Progenitor cell of endocrine pancreas (in vitro differentiated cells): ENCODE measurements around the gene BLM. TPM values are rescaled to one million over a fixed set of nuclear protein-coding genes. Genes with fewer than 3 reads are reported as not detected.
"Not testable (repeated sequence)": the region's sequence is repeated elsewhere in the genome, so short reads cannot be mapped to it uniquely, and the experiment has no call there.

ENCODE experiments used
- DNase-seq: peaks from one replicate; pipeline ENCODE4 v3.0.0; 2021; ENCODE audit warnings: low spot score; ENCODE audit not compliant: unreplicated experiment
- H3K27ac Mint-ChIP-seq: 2 replicates; pipeline ENCODE4 v1.8.0; 2021; ENCODE audit warnings: mild to moderate bottlenecking, moderate library complexity, mixed read lengths
- H3K27me3 Mint-ChIP-seq: 2 replicates; pipeline ENCODE4 v1.8.0; 2021; ENCODE audit warnings: mixed read lengths
- H3K36me3 Mint-ChIP-seq: 2 replicates; pipeline ENCODE4 v1.8.0; 2022; ENCODE audit warnings: mixed read lengths; ENCODE audit not compliant: insufficient read depth
- H3K4me1 Mint-ChIP-seq: 2 replicates; pipeline ENCODE4 v1.8.0; 2021; ENCODE audit warnings: low read depth, mixed read lengths
- H3K4me3 Mint-ChIP-seq: 2 replicates; pipeline ENCODE4 v1.8.0; 2021; ENCODE audit warnings: low read depth, mild to moderate bottlenecking, moderate library complexity, mixed read lengths
- H3K9me3 Mint-ChIP-seq: 2 replicates; pipeline ENCODE4 v1.8.0; 2021; ENCODE audit warnings: low read depth, mixed read lengths
- total RNA-seq: library from RNA; stranded (reverse); gene quantifications from 2 replicates; pipeline ENCODE4 v1.2.1, GENCODE V29; 2021
- TF ChIP-seq, protein P1 (sequence below): fragments of 200-600 bp; sonication (generic); IDR thresholded peaks from one replicate; pipeline ENCODE4 v1.5.0; 2021; ENCODE audit warnings: antibody characterized with exemption, mild to moderate bottlenecking; ENCODE audit not compliant: unreplicated experiment

The BLM gene
- total RNA-seq, 1 donor from 2014 or later: 19.6 TPM

DNA sequence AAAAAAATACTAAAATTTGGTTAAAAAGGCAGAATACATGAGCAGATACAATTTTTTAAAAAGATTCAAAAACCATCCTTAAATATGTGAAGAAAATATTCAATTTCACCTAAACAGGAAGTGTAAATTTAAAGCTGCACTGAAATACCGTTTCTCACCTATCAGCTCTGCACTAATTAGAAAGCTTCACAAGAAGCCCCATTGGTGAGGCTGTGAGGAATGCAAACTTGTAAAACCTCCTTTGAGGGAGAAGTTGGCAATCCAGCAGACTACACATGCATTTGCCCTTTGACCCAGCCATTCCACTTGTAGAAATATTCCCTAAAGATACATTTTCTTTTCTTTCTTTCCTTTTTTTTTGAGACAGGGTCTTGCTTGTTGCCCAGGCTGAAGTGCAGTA lies 18.8 kb downstream of the BLM start:
- no peak overlapping the region for H3K27ac Mint-ChIP-seq
- H3K36me3 Mint-ChIP-seq: peaks cover 6% of the 10 kb centered on the region
- H3K4me3 Mint-ChIP-seq: no peak overlapping the region
- peaks cover 5% of the 10 kb centered on the region for H3K9me3 Mint-ChIP-seq
- H3K4me1 Mint-ChIP-seq: no peaks in the 10 kb centered on the region
- no peak for DNase-seq
- H3K27me3 Mint-ChIP-seq: no peaks in the 10 kb centered on the region
- TF ChIP-seq, protein P1, sequence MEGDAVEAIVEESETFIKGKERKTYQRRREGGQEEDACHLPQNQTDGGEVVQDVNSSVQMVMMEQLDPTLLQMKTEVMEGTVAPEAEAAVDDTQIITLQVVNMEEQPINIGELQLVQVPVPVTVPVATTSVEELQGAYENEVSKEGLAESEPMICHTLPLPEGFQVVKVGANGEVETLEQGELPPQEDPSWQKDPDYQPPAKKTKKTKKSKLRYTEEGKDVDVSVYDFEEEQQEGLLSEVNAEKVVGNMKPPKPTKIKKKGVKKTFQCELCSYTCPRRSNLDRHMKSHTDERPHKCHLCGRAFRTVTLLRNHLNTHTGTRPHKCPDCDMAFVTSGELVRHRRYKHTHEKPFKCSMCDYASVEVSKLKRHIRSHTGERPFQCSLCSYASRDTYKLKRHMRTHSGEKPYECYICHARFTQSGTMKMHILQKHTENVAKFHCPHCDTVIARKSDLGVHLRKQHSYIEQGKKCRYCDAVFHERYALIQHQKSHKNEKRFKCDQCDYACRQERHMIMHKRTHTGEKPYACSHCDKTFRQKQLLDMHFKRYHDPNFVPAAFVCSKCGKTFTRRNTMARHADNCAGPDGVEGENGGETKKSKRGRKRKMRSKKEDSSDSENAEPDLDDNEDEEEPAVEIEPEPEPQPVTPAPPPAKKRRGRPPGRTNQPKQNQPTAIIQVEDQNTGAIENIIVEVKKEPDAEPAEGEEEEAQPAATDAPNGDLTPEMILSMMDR: no peak

DNA sequence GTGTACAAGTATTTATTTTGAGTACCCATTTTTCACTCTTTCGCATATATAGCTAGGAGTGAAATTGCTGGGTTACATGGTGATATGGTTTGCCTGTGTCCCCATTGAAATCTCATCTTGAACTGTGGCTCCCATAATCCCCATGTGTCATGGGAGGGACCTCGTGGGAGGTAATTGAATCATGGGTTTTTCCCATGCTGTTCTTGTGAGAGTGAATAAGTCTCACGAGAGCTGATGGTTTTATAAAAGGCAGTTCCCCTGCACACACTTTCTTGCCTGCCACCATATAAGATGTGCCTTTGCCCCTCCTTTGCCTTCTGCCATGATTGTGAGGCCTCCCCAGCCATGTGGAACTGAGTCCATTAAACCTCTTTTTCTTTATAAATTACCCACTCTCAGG lies 23.4 kb downstream of the BLM start:
- H3K4me1 Mint-ChIP-seq, H3K9me3 Mint-ChIP-seq, H3K36me3 Mint-ChIP-seq, H3K4me3 Mint-ChIP-seq, H3K27me3 Mint-ChIP-seq, DNase-seq, H3K27ac Mint-ChIP-seq: not testable (repeated sequence)

DNA sequence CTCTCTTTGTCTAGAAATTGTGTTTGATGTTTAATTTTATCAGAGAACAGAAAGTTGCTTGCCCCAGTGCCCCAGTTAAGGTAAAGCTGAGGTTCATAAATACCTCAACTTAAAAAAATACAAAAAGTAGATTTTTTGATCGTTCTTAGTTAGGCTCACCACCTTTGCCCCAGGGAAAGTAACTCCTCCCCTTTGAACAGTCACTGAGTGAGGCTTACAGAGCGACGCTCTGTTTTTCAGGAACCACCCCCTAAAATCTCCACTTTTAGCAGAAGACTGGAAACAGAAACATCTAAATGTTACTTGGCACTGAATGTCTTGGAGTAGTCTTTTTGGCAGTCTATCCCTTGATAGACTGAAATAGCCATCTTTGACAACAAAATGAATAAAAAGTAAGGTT lies 24.9 kb downstream of the BLM start:
- DNase-seq: no peak
- H3K27ac Mint-ChIP-seq: no peak overlapping the region
- TF ChIP-seq, protein P1: no peak
- H3K36me3 Mint-ChIP-seq: peaks cover 4% of the 10 kb centered on the region
- no peak overlapping the region for H3K4me3 Mint-ChIP-seq
- no peaks in the 10 kb centered on the region for H3K4me1 Mint-ChIP-seq
- no peaks in the 10 kb centered on the region for H3K9me3 Mint-ChIP-seq
- H3K27me3 Mint-ChIP-seq: no peaks in the 10 kb centered on the region

DNA sequence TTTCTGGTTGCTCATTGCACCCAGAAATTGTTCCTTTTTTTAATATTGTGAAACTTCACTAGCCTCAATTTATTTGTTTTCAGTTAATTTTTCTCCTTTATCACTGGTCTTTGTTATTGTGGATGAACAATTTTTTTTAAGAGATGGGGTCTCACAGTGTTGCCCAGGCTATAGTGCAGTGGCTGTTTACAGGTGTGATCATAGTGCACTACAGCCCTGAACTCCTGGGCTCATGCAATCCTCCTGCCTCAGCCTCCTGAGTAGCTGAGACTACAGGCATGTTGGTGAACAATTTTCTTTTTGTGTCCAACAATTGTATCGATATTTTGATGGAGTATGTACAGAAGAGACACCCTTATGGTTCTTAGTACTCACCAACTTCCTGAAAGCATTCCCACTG lies 26.3 kb downstream of the BLM start:
- Mint-ChIP-seq H3K4me1 (no peaks in the 10 kb centered on the region), H3K27ac (no peak overlapping the region), H3K27me3 (no peaks in the 10 kb centered on the region), H3K36me3 (peaks cover 4% of the 10 kb centered on the region), H3K4me3 (no peak overlapping the region), H3K9me3 (no peaks in the 10 kb centered on the region)
- TF ChIP-seq, protein P1: no peak
- DNase-seq: no peak

DNA sequence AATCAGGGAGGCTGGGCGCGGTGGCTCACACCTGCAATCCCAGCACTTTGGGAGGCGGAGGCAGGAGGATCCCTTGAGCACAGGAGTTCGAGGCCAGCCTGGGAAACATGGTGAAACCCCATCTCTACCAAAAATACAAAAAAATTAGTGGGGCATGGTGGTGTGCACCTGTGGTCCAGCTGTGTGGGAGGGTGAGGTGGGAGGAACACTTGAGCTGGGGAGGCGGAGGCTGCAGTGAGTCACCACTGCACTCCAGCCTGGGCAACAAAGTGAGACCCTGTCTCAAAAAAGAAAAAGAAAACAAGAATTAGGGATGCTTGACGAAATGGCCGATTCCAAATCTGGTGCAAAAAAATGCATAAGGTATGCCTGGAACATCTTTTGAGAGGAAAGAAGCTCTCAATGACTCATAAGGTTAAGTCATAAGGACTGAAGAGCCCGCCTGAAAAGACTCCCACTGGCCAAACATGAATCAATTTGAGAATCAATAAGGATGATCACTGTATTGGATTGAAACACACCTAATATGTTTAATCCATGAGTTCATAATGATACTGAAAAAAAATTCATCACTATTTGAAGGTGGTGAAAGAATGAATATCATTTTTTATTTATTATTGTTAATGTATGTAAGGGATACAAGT lies 27.7 kb downstream of the BLM start:
- Mint-ChIP-seq H3K27me3 (no peaks in the 10 kb centered on the region), H3K9me3 (no peaks in the 10 kb centered on the region), H3K27ac (no peak overlapping the region), H3K4me3 (no peak overlapping the region), H3K36me3 (peaks cover 4% of the 10 kb centered on the region), H3K4me1 (no peaks in the 10 kb centered on the region)
- TF ChIP-seq, protein P1: no peak
- no peak for DNase-seq

DNA sequence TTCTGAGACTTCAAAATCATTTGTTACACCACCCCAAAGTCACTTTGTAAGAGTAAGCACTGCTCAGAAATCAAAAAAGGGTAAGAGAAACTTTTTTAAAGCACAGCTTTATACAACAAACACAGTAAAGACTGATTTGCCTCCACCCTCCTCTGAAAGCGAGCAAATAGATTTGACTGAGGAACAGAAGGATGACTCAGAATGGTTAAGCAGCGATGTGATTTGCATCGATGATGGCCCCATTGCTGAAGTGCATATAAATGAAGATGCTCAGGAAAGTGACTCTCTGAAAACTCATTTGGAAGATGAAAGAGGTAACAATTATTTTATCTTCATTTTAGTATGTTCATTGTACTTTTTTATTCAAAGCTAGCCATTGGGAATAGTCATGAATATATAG lies 32.6 kb downstream of the BLM start:
- Mint-ChIP-seq H3K9me3 (no peaks in the 10 kb centered on the region), H3K4me1 (peaks cover 9% of the 10 kb centered on the region), H3K27ac (no peak overlapping the region), H3K27me3 (no peaks in the 10 kb centered on the region), H3K4me3 (no peak overlapping the region), H3K36me3 (no peaks in the 10 kb centered on the region)
- TF ChIP-seq, protein P1: no peak
- no peak for DNase-seq
